ENCODE measurements around the gene AOC1.
A peak's percentile ranks its signal among the peaks of the same experiment; 100 is the strongest.

DNA sequence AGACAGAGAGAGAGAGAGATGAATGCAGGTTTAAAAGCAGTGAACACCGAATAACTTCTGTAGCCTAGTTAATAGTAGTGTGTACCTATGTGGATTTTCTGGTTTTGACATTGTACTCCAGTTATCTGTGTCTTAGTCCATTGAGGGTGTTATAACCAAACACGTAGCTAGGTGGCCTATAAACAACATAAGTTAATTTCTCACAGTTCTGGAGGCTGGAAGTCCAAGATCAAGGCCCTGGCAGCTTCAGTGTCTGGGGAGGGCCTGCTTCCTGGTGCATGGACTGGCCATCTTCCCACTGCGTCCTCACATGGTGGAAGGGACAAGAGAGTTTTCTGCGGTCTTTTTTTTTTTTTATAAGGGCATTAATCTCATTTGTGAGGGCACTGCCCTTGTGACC is 23.5 kb downstream of the AOC1 start:
- TF ChIP-seq, protein P1, sequence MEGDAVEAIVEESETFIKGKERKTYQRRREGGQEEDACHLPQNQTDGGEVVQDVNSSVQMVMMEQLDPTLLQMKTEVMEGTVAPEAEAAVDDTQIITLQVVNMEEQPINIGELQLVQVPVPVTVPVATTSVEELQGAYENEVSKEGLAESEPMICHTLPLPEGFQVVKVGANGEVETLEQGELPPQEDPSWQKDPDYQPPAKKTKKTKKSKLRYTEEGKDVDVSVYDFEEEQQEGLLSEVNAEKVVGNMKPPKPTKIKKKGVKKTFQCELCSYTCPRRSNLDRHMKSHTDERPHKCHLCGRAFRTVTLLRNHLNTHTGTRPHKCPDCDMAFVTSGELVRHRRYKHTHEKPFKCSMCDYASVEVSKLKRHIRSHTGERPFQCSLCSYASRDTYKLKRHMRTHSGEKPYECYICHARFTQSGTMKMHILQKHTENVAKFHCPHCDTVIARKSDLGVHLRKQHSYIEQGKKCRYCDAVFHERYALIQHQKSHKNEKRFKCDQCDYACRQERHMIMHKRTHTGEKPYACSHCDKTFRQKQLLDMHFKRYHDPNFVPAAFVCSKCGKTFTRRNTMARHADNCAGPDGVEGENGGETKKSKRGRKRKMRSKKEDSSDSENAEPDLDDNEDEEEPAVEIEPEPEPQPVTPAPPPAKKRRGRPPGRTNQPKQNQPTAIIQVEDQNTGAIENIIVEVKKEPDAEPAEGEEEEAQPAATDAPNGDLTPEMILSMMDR (conservative IDR thresholded peaks at IDR 0.05; ENCODE audit: low read length): peak; percentile 59
- TF ChIP-seq EZH2phosphoT487 (IDR thresholded peaks at IDR 0.05; ENCODE audit: borderline replicate concordance): no peak
